ENCODE results near the gene KLF3.

DNA sequence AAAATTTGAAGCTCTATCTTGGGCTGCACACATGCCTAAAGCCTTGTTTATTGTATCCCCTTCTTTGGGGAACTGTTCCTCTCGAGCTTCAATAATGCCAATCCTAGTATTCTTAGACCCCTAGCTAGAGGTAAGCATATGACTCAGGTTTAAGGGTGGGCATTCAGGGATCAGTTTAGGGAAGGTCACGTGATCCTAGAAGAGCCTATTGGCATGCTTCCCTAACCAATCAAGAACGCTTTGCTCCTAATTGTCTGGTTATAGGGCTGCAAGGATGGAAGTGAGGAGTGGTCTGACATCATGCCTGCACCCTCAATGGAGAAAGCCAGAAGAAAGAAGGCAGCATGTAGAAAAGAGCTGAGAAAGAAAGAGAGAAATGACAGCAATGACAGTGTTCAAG is 71.9 kb downstream of the KLF3 start:
- TF ChIP-seq EZH2phosphoT487 (IDR thresholded peaks at IDR 0.05; ENCODE audit: insufficient read depth, low read depth) (no peak), EZH2 (IDR thresholded peaks at IDR 0.05; ENCODE audit: insufficient read depth, poor library complexity, severe bottlenecking) (no peak)
